ENCODE results near the gene POTEB2.
"Not testable (repeated sequence)": the region's sequence is repeated elsewhere in the genome, so short reads cannot be mapped to it uniquely, and the experiment has no call there.

The POTEB2 gene

DNA sequence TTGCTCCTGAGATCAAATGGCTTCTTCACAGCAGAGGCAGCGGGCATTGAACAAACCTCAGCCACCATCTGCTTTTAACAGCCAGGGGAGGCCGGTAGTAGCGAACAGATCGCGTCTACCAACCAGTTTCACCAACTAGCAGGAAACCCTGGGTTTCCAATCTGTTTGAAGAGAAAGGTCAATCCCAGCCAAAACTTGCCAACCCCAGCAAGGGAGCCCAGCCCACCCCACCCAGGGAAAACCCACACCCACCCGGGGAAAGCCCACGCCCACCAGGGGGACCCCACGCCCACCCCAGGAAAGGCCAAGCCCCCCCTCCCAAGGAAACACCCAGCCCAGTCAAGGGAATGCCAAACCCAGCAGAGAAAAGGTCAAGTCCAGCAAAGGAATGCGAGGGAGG lies at the start of gene POTEB2:
TSS of gene POTEB2 (minus strand) at position 101 of the 400 bp plus-strand sequence. CDS start at position 68, 33 bp downstream.
- not testable (repeated sequence) for H3K4me3 ChIP-seq (ENCODE audit: low read length); DNase-seq (ENCODE audit: low read depth)

GRCh38 chr15:20879916-20880315 lies 13.8 kb upstream of the POTEB2 start:
- not testable (repeated sequence) for DNase-seq (ENCODE audit: low read depth); H3K4me3 ChIP-seq (ENCODE audit: low read length)

- not testable (repeated sequence) for DNase-seq (ENCODE audit: low read depth); H3K4me3 ChIP-seq (ENCODE audit: low read length)
Observed at GRCh38 chr15:20878464-20878863, 12.3 kb upstream of the POTEB2 start.

DNA sequence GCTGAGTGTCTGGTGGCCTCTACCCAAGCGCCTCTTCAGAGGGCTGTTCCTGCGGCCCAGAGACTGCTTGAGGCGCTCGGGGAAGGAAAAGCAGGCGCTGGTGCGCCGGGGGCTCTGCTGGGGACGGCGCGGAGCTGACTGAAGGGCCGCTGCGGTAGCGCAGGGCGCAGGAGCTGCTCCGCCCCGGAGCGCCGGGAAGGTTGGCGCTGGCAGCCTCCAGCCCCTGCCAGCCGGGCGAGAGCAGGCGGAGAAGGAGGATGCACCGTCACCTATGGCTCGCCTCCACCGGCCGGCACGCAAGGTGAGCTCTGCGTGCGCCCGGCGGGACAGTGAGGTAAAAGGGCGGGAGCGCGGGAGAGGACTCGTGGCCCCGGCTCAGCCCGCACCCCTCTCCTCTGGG lies 11.7 kb upstream of the POTEB2 start:
- not testable (repeated sequence) for DNase-seq (ENCODE audit: low read depth)

More for the DNA sequence above, 11.7 kb upstream of the POTEB2 start:
- H3K4me3 ChIP-seq (ENCODE audit: low read length): not testable (repeated sequence)
